ENCODE results near the gene IGDCC3. TPM values are rescaled to one million over a fixed set of nuclear protein-coding genes. Genes with fewer than 3 reads are reported as not detected.

Gene IGDCC3
- total RNA-seq, 1 donor from 2014 or later, result 342 TPM

DNA sequence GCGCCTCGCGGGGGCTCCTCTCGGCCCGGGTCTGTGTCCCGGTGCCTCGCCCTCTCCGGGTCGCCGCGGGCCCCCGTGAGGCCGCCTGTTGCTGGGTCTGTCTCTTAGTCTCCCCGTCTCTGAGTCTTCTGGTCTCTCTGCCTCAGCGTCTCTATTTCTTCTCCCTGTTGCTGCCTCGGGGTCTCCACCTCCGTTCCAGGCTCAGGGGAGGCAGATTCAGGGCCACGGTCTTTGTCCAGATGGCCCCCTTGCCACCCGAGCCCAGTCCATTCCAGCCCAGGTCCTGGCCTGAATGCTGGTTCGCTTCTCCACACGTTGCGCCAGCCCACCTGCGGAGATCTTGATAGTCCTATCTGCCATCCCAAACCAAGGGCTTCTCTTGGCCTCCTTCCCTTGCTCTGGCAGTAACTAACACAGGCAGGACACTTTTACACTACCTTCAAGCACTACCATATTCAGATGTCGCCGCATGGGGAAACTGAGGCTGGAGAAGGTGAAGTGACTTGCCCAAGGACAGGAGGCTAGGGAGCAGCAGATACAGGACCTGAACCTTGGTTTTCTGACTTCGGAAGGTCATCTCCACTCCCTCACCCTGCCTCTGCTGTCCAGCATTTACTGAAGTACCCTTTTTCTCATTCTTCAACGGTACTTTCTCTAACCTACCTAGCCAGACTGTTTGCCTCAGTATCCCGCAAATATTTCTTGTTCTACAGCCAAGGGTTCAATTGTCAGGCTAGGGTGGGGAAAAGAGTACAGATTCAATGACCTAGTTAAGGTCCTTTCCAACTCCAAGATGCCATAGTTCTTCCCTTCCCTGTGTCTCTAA lies 45.6 kb upstream of the IGDCC3 start:
- Mint-ChIP-seq H3K4me1 (ENCODE audit: low read depth, unreplicated experiment) (peaks cover 46% of the 10 kb centered on the region), H3K27me3 (ENCODE audit: unreplicated experiment) (peaks cover 24% of the 10 kb centered on the region), H3K9me3 (ENCODE audit: unreplicated experiment) (peaks cover 25% of the 10 kb centered on the region), H3K36me3 (ENCODE audit: unreplicated experiment) (peaks cover 4% of the 10 kb centered on the region), H3K4me3 (ENCODE audit: unreplicated experiment) (peak overlapping the region; percentile 100), H3K27ac (ENCODE audit: unreplicated experiment) (peak overlapping the region; percentile 99)
- TF ChIP-seq, protein P1, sequence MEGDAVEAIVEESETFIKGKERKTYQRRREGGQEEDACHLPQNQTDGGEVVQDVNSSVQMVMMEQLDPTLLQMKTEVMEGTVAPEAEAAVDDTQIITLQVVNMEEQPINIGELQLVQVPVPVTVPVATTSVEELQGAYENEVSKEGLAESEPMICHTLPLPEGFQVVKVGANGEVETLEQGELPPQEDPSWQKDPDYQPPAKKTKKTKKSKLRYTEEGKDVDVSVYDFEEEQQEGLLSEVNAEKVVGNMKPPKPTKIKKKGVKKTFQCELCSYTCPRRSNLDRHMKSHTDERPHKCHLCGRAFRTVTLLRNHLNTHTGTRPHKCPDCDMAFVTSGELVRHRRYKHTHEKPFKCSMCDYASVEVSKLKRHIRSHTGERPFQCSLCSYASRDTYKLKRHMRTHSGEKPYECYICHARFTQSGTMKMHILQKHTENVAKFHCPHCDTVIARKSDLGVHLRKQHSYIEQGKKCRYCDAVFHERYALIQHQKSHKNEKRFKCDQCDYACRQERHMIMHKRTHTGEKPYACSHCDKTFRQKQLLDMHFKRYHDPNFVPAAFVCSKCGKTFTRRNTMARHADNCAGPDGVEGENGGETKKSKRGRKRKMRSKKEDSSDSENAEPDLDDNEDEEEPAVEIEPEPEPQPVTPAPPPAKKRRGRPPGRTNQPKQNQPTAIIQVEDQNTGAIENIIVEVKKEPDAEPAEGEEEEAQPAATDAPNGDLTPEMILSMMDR (IDR thresholded peaks at IDR 0.05; ENCODE audit: partially characterized antibody, unreplicated experiment), result no peak
- no peak for DNase-seq

DNA sequence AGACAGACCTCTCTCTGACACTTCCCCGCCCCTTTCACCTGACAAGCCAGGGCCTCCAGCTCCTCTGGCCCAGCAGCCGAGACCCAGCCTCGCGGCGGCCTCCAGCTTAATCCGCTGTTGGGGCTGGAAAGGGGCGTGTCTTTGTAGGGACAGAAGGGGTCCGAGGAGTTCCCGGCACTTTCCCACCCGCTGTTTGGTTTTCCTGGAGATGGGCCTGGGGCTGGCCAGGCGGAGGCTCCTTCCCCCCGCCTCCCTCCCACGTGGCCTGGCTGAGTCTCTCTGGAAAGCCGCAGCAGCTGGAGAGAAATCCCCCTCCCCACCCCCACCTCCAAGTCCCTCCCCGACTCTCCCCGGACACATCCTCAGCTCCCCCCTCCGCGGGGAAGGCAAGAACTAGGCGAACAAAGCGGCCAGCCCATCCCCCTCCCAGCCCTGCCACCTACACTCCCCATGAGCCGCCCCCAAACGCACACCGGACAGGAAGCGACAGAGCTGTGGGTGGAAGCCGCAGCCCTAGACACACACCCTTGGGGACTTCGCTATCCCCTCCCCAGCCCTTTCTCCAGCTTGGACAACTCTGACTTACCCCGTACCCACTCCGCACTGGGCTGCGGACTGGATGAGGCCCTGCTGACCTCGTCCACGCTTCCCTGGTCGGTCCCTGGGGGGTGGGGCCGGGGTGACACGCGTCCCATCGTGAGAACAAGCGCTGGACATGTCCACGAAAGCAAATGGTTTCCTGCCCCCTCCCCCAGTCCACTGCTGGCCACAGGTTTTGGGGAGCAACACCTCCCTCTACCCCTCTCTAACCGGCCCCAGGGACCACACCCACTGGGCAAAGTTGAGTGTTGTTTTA lies 43.8 kb upstream of the IGDCC3 start:
- H3K4me3 Mint-ChIP-seq (ENCODE audit: unreplicated experiment), result peak overlapping the region; percentile 100
- TF ChIP-seq, protein P1 (IDR thresholded peaks at IDR 0.05; ENCODE audit: partially characterized antibody, unreplicated experiment), result no peak
- H3K27me3 Mint-ChIP-seq (ENCODE audit: unreplicated experiment), result peaks cover 31% of the 10 kb centered on the region
- peak overlapping the region; percentile 100 for H3K27ac Mint-ChIP-seq (ENCODE audit: unreplicated experiment)
- H3K4me1 Mint-ChIP-seq (ENCODE audit: low read depth, unreplicated experiment), result peaks cover 56% of the 10 kb centered on the region
- H3K36me3 Mint-ChIP-seq (ENCODE audit: unreplicated experiment), result peaks cover 4% of the 10 kb centered on the region
- DNase-seq, result peak; percentile 94
- H3K9me3 Mint-ChIP-seq (ENCODE audit: unreplicated experiment), result peaks cover 32% of the 10 kb centered on the region

DNA sequence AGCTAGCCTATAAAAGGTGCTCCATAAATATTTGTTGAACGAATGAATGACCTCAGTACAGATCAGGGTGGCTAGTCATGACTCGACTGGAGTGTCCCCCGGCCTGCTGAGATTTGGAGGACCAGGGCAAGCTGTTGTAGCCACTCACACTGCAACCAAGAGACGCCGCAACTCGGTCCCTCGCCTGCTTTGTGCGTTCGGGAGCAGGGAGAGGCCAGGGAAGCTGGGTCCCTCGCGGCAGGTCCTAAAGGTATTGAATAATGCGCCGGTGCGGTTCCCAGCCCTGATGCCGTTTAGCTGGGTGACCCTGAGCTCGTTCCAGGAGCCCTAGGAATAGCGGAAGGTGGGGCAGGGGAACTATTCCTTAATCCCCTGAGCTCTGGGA lies 43.2 kb upstream of the IGDCC3 start:
- TF ChIP-seq, protein P1 (IDR thresholded peaks at IDR 0.05; ENCODE audit: partially characterized antibody, unreplicated experiment), result no peak
- Mint-ChIP-seq H3K36me3 (ENCODE audit: unreplicated experiment) (peaks cover 4% of the 10 kb centered on the region), H3K9me3 (ENCODE audit: unreplicated experiment) (peaks cover 34% of the 10 kb centered on the region), H3K27me3 (ENCODE audit: unreplicated experiment) (peaks cover 33% of the 10 kb centered on the region), H3K27ac (ENCODE audit: unreplicated experiment) (peak overlapping the region; percentile 100), H3K4me3 (ENCODE audit: unreplicated experiment) (peak overlapping the region; percentile 81), H3K4me1 (ENCODE audit: low read depth, unreplicated experiment) (peaks cover 56% of the 10 kb centered on the region)
- peak; percentile 47 for DNase-seq

DNA sequence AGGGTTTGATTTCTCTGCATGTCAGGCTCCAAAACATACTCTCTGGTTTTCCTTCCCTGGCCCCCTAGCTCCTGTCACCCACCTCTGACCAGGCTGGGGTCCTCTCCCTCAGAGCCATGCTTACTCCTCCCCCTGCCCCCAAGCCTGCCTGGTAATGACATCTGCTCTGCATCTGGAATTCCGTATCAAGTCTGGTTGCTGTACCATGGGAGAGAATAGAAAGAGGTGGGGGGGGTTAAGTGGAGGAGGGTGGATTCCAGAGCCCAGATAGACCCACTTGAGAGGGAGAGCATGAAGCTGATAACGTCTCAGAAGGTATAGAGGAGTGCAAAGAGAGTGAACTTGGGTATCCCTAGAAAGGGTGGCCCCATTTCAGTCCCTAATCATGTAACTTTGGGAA lies 40.8 kb upstream of the IGDCC3 start:
- no peak for DNase-seq
- Mint-ChIP-seq H3K9me3 (ENCODE audit: unreplicated experiment) (peaks cover 37% of the 10 kb centered on the region), H3K4me3 (ENCODE audit: unreplicated experiment) (peak overlapping the region; percentile 26), H3K36me3 (ENCODE audit: unreplicated experiment) (peaks cover 4% of the 10 kb centered on the region), H3K4me1 (ENCODE audit: low read depth, unreplicated experiment) (peaks cover 58% of the 10 kb centered on the region), H3K27ac (ENCODE audit: unreplicated experiment) (no peak overlapping the region), H3K27me3 (ENCODE audit: unreplicated experiment) (peaks cover 37% of the 10 kb centered on the region)
- TF ChIP-seq, protein P1 (IDR thresholded peaks at IDR 0.05; ENCODE audit: partially characterized antibody, unreplicated experiment), result no peak

Measured in glutamatergic neuron (in vitro differentiated cells).